ENCODE measurements around the gene AXIN1. TPM values are rescaled to one million over a fixed set of nuclear protein-coding genes. Genes with fewer than 3 reads are reported as not detected.

The AXIN1 gene
- total and polyA plus RNA-seq, 4 donors, result 8.5 to 24.0 (median 21.7) TPM

GRCh38 chr16:286491-287297 lies 65.8 kb downstream of the AXIN1 start:
- WGBS (ENCODE audit: insufficient coverage), result 93% methylated on average over 21 of the region's 22 CpGs
- H3K36me3 ChIP-seq (ENCODE audit: control insufficient read depth, insufficient read depth, low read length), result peaks cover 92% of the 10 kb centered on the region

GRCh38 chr16:285146-286055 lies 67.1 kb downstream of the AXIN1 start:
- DNase-seq (ENCODE audit: low read depth in 4 of 6, low spot score in 6 of 6), result no peak
- Histone ChIP-seq H3K36me3 (ENCODE audit: control insufficient read depth, insufficient read depth, low read length) (peaks cover 79% of the 10 kb centered on the region), H3K4me1 (ENCODE audit: control insufficient read depth, insufficient read depth, low read length) (peaks cover 14% of the 10 kb centered on the region), H3K9me3 (ENCODE audit: control insufficient read depth, insufficient read depth, low read length) (no peaks in the 10 kb centered on the region), H3K4me3 (ENCODE audit: low read depth, low read length) (no peak overlapping the region), H3K27me3 (ENCODE audit: control insufficient read depth, insufficient read depth, low read length) (peaks cover 16% of the 10 kb centered on the region), H3K27ac (ENCODE audit: low read depth, low read length) (no peak overlapping the region)
- WGBS (ENCODE audit: insufficient coverage), result 95% methylated on average over 28 of the region's 48 CpGs

More at GRCh38 chr16:286491-287297, 65.8 kb downstream of the AXIN1 start:
- Histone ChIP-seq H3K4me1 (ENCODE audit: control insufficient read depth, insufficient read depth, low read length) (peaks cover 4% of the 10 kb centered on the region), H3K27ac (ENCODE audit: low read depth, low read length) (no peak overlapping the region), H3K27me3 (ENCODE audit: control insufficient read depth, insufficient read depth, low read length) (peaks cover 5% of the 10 kb centered on the region), H3K4me3 (ENCODE audit: low read depth, low read length) (no peak overlapping the region), H3K9me3 (ENCODE audit: control insufficient read depth, insufficient read depth, low read length) (no peaks in the 10 kb centered on the region)
- no peak for DNase-seq (ENCODE audit: low read depth in 4 of 6, low spot score in 6 of 6)

- 93% methylated on average over 52 of the region's 52 CpGs for WGBS (ENCODE audit: insufficient coverage)
- peaks cover 18% of the 10 kb centered on the region for H3K4me1 ChIP-seq (ENCODE audit: control insufficient read depth, insufficient read depth, low read length)
Measured at GRCh38 chr16:284204-285120, 68.1 kb downstream of the AXIN1 start.

GRCh38 chr16:283033-283805 lies 69.3 kb downstream of the AXIN1 start, which contains the start of gene PDIA2:
Gene PDIA2 (plus strand): TSS chr16:283164. CDS start chr16:283170, 6 bp downstream.
- H3K27me3 ChIP-seq (ENCODE audit: control insufficient read depth, insufficient read depth, low read length), result peaks cover 21% of the 10 kb centered on the region
- no peak for DNase-seq (ENCODE audit: low read depth in 4 of 6, low spot score in 6 of 6)
- H3K36me3 ChIP-seq (ENCODE audit: control insufficient read depth, insufficient read depth, low read length), result peaks cover 59% of the 10 kb centered on the region
- H3K27ac ChIP-seq (ENCODE audit: low read depth, low read length), result no peak within 1 kb of the TSS
- H3K4me1 ChIP-seq (ENCODE audit: control insufficient read depth, insufficient read depth, low read length), result peaks cover 18% of the 10 kb centered on the region
- no peak within 1 kb of the TSS for H3K4me3 ChIP-seq (ENCODE audit: low read depth, low read length)
- no peaks in the 10 kb centered on the region for H3K9me3 ChIP-seq (ENCODE audit: control insufficient read depth, insufficient read depth, low read length)
- 78% methylated on average over 24 of the region's 25 CpGs for WGBS (ENCODE audit: insufficient coverage)

More at GRCh38 chr16:284204-285120, 68.1 kb downstream of the AXIN1 start:
- H3K9me3 ChIP-seq (ENCODE audit: control insufficient read depth, insufficient read depth, low read length), result no peaks in the 10 kb centered on the region
- DNase-seq (ENCODE audit: low read depth in 4 of 6, low spot score in 6 of 6), result no peak
- no peak overlapping the region for H3K27ac ChIP-seq (ENCODE audit: low read depth, low read length)
- peaks cover 21% of the 10 kb centered on the region for H3K27me3 ChIP-seq (ENCODE audit: control insufficient read depth, insufficient read depth, low read length)
- H3K4me3 ChIP-seq (ENCODE audit: low read depth, low read length), result no peak overlapping the region
- H3K36me3 ChIP-seq (ENCODE audit: control insufficient read depth, insufficient read depth, low read length), result peaks cover 70% of the 10 kb centered on the region

- Histone ChIP-seq H3K27ac (ENCODE audit: low read depth, low read length) (no peak overlapping the region), H3K9me3 (ENCODE audit: control insufficient read depth, insufficient read depth, low read length) (no peaks in the 10 kb centered on the region), H3K27me3 (ENCODE audit: control insufficient read depth, insufficient read depth, low read length) (peaks cover 21% of the 10 kb centered on the region), H3K36me3 (ENCODE audit: control insufficient read depth, insufficient read depth, low read length) (peaks cover 51% of the 10 kb centered on the region), H3K4me3 (ENCODE audit: low read depth, low read length) (no peak overlapping the region), H3K4me1 (ENCODE audit: control insufficient read depth, insufficient read depth, low read length) (peaks cover 18% of the 10 kb centered on the region)
- WGBS (ENCODE audit: insufficient coverage), result 83% methylated on average over 14 of the region's 22 CpGs
- DNase-seq (ENCODE audit: low read depth in 4 of 6, low spot score in 6 of 6), result no peak
Measured at GRCh38 chr16:282491-282890, 70.0 kb downstream of the AXIN1 start.

GRCh38 chr16:281660-282255 lies 70.8 kb downstream of the AXIN1 start:
- no peak for DNase-seq (ENCODE audit: low read depth in 4 of 6, low spot score in 6 of 6)
- Histone ChIP-seq H3K36me3 (ENCODE audit: control insufficient read depth, insufficient read depth, low read length) (peaks cover 44% of the 10 kb centered on the region), H3K27me3 (ENCODE audit: control insufficient read depth, insufficient read depth, low read length) (peaks cover 21% of the 10 kb centered on the region), H3K27ac (ENCODE audit: low read depth, low read length) (no peak overlapping the region), H3K9me3 (ENCODE audit: control insufficient read depth, insufficient read depth, low read length) (no peaks in the 10 kb centered on the region), H3K4me3 (ENCODE audit: low read depth, low read length) (no peak overlapping the region), H3K4me1 (ENCODE audit: control insufficient read depth, insufficient read depth, low read length) (peaks cover 18% of the 10 kb centered on the region)
- 77% methylated on average over 19 of the region's 25 CpGs for WGBS (ENCODE audit: insufficient coverage)

GRCh38 chr16:280991-281659 lies 71.4 kb downstream of the AXIN1 start:
- Histone ChIP-seq H3K9me3 (ENCODE audit: control insufficient read depth, insufficient read depth, low read length) (no peaks in the 10 kb centered on the region), H3K27ac (ENCODE audit: low read depth, low read length) (no peak overlapping the region), H3K4me1 (ENCODE audit: control insufficient read depth, insufficient read depth, low read length) (peaks cover 23% of the 10 kb centered on the region), H3K4me3 (ENCODE audit: low read depth, low read length) (peak overlapping the region; percentile 21), H3K27me3 (ENCODE audit: control insufficient read depth, insufficient read depth, low read length) (peaks cover 26% of the 10 kb centered on the region), H3K36me3 (ENCODE audit: control insufficient read depth, insufficient read depth, low read length) (peaks cover 38% of the 10 kb centered on the region)
- no peak for DNase-seq (ENCODE audit: low read depth in 4 of 6, low spot score in 6 of 6)
- 42% methylated on average over 25 of the region's 27 CpGs for WGBS (ENCODE audit: insufficient coverage)

- WGBS (ENCODE audit: insufficient coverage), result under 1% methylated on average over 54 of the region's 54 CpGs
- H3K36me3 ChIP-seq (ENCODE audit: control insufficient read depth, insufficient read depth, low read length), result peaks cover 35% of the 10 kb centered on the region
- H3K4me3 ChIP-seq (ENCODE audit: low read depth, low read length), result peak within 1 kb of the TSS; percentile 21
- peaks cover 29% of the 10 kb centered on the region for H3K27me3 ChIP-seq (ENCODE audit: control insufficient read depth, insufficient read depth, low read length)
- peaks cover 26% of the 10 kb centered on the region for H3K4me1 ChIP-seq (ENCODE audit: control insufficient read depth, insufficient read depth, low read length)
- no peak within 1 kb of the TSS for H3K27ac ChIP-seq (ENCODE audit: low read depth, low read length)
- H3K9me3 ChIP-seq (ENCODE audit: control insufficient read depth, insufficient read depth, low read length), result no peaks in the 10 kb centered on the region
- DNase-seq (ENCODE audit: low read depth in 4 of 6, low spot score in 6 of 6), result peak in 1 of 6 donors; percentile 47
Measured at GRCh38 chr16:280552-280951, 72.0 kb downstream of the AXIN1 start, which contains the start of gene ARHGDIG. Gene ARHGDIG (plus strand): TSS chr16:280591. CDS start chr16:280681, 90 bp downstream.
